Measurements from ENCODE around the gene STRN. TPM values are rescaled to one million over a fixed set of nuclear protein-coding genes. Genes with fewer than 3 reads are reported as not detected.
A peak's percentile ranks its signal among the peaks of the same experiment; 100 is the strongest.
"Not testable (repeated sequence)": the region's sequence is repeated elsewhere in the genome, so short reads cannot be mapped to it uniquely, and the experiment has no call there.

STRN gene
- total RNA-seq, 8 experiments from 2014 or later = 9.0 to 20.0 (median 10.5) TPM

- WGBS, 10 experiments = 80 to 100% (median 95%) methylated on average over 1 to 3 of the region's 3 CpGs; no CpG with 5 or more reads in 2 of the 10 experiments
- in situ Hi-C loops (cut with MboI; ENCODE audit: low pct_unique_long_range_greater_than_20kb in 2 of 9, low sequenced_read_pairs in 9 of 9, unreplicated experiment in 9 of 9); H3K27ac ChIP-seq: not testable (repeated sequence)
Observed at GRCh38 chr2:36979007-36979406, 12.7 kb upstream of the STRN start.

GRCh38 chr2:36976065-36976464, 9.7 kb upstream of the STRN start:
- no peak for ATAC-seq (replicated peaks in 6 of 8)
- Histone ChIP-seq H3K27ac (no peak overlapping the region), H3K4me1 (replicated peaks in 1 of 2) (no peaks in the 10 kb centered on the region), H3K4me3 (no peak overlapping the region)
- in situ Hi-C loops (cut with MboI; ENCODE audit: low pct_unique_long_range_greater_than_20kb in 2 of 9, low sequenced_read_pairs in 9 of 9, unreplicated experiment in 9 of 9) = no loop called here
- 40 to 100% (median 86%) methylated on average over 1 to 2 of the region's 2 CpGs; no CpG with 5 or more reads in 2 of the 10 experiments for WGBS, 10 experiments

More at GRCh38 chr2:36979007-36979406, 12.7 kb upstream of the STRN start:
- not testable (repeated sequence) for ATAC-seq (replicated peaks in 6 of 8); H3K4me1 ChIP-seq (replicated peaks in 1 of 2); H3K4me3 ChIP-seq

GRCh38 chr2:36975306-36975705, 9.0 kb upstream of the STRN start:
- H3K27ac ChIP-seq = no peak overlapping the region
- H3K4me3 ChIP-seq = no peak overlapping the region
- 60 to 96% (median 83%) methylated on average over 1 to 8 of the region's 8 CpGs; no CpG with 5 or more reads in 1 of the 10 experiments for WGBS, 10 experiments
- no peak for ATAC-seq (replicated peaks in 6 of 8)
- in situ Hi-C loops (cut with MboI; ENCODE audit: low pct_unique_long_range_greater_than_20kb in 2 of 9, low sequenced_read_pairs in 9 of 9, unreplicated experiment in 9 of 9) = no loop called here
- no peaks in the 10 kb centered on the region for H3K4me1 ChIP-seq (replicated peaks in 1 of 2)

GRCh38 chr2:36973320-36973719, 7.0 kb upstream of the STRN start:
- Histone ChIP-seq H3K4me1 (replicated peaks in 1 of 2) (no peaks in the 10 kb centered on the region), H3K4me3 (no peak overlapping the region), H3K27ac (no peak overlapping the region)
- ATAC-seq (replicated peaks in 6 of 8) = no peak
- WGBS, 10 experiments = 68 to 100% (median 89%) methylated on average over 1 to 2 of the region's 2 CpGs; no CpG with 5 or more reads in 1 of the 10 experiments
- in situ Hi-C loops (cut with MboI; ENCODE audit: low pct_unique_long_range_greater_than_20kb in 2 of 9, low sequenced_read_pairs in 9 of 9, unreplicated experiment in 9 of 9) = no loop called here

- Histone ChIP-seq H3K4me1 (replicated peaks in 1 of 2) (no peaks in the 10 kb centered on the region), H3K4me3 (no peak overlapping the region), H3K27ac (no peak overlapping the region)
- ATAC-seq (replicated peaks in 6 of 8) = no peak
- in situ Hi-C loops (cut with MboI; ENCODE audit: low pct_unique_long_range_greater_than_20kb in 2 of 9, low sequenced_read_pairs in 9 of 9, unreplicated experiment in 9 of 9) = no loop called here
Observed at GRCh38 chr2:36971990-36972389, 5.7 kb upstream of the STRN start.

GRCh38 chr2:36967236-36967876, 1.0 kb upstream of the STRN start:
- 21 to 68% (median 42%) methylated on average over 2 to 14 of the region's 15 CpGs for WGBS, 10 experiments
- in situ Hi-C loops (cut with MboI; ENCODE audit: low pct_unique_long_range_greater_than_20kb in 2 of 9, low sequenced_read_pairs in 9 of 9, unreplicated experiment in 9 of 9) = no loop called here
- ATAC-seq (replicated peaks in 6 of 8) = no peak

GRCh38 chr2:36965751-36966369, 476 bp downstream of the STRN start:
- peaks cover 0 to 5% of the 10 kb centered on the region in 2 donors for H3K4me1 ChIP-seq (replicated peaks in 1 of 2)
- WGBS, 10 experiments = 0 to 1% (median 0%) methylated on average over 1 to 14 of the region's 42 CpGs; no CpG with 5 or more reads in 2 of the 10 experiments
- in situ Hi-C loops (cut with MboI; ENCODE audit: low pct_unique_long_range_greater_than_20kb in 2 of 9, low sequenced_read_pairs in 9 of 9, unreplicated experiment in 9 of 9) = no loop called here
- peak overlapping the region; percentile 60 to 76 for H3K27ac ChIP-seq
- peak in 7 of 8 experiments; percentile 36 to 51 (median 46) for ATAC-seq (replicated peaks in 6 of 8)
- H3K4me3 ChIP-seq = peak overlapping the region; percentile 71 to 97 (median 87)

More at GRCh38 chr2:36967236-36967876, 1.0 kb upstream of the STRN start:
- Histone ChIP-seq H3K4me1 (replicated peaks in 1 of 2) (peaks cover 0 to 5% of the 10 kb centered on the region in 2 donors), H3K4me3 (peak overlapping the region; percentile 71 to 97 (median 87)), H3K27ac (no peak overlapping the region)

- Histone ChIP-seq H3K4me3 (peak overlapping the region; percentile 71 to 97 (median 87)), H3K27ac (no peak overlapping the region), H3K4me1 (replicated peaks in 1 of 2) (peaks cover 0 to 5% of the 10 kb centered on the region in 2 donors)
- in situ Hi-C loops (cut with MboI; ENCODE audit: low pct_unique_long_range_greater_than_20kb in 2 of 9, low sequenced_read_pairs in 9 of 9, unreplicated experiment in 9 of 9) = no loop called here
- WGBS, 10 experiments = 0 to 50% (median 22%) methylated on average over 1 to 2 of the region's 2 CpGs; no CpG with 5 or more reads in 2 of the 10 experiments
- no peak for ATAC-seq (replicated peaks in 6 of 8)
Observed at GRCh38 chr2:36965206-36965605, 1.1 kb downstream of the STRN start.

GRCh38 chr2:36964496-36965058, 1.8 kb downstream of the STRN start:
- H3K4me1 ChIP-seq (replicated peaks in 1 of 2) = peaks cover 0 to 5% of the 10 kb centered on the region in 2 donors
- no peak for ATAC-seq (replicated peaks in 6 of 8)
- 73 to 100% (median 82%) methylated on average over 1 to 4 of the region's 5 CpGs; no CpG with 5 or more reads in 2 of the 10 experiments for whole genome bisulfite sequencing, 10 experiments
- H3K4me3 ChIP-seq = peak overlapping the region in 1 of 5 donors; percentile 87
- in situ Hi-C loops (cut with MboI; ENCODE audit: low pct_unique_long_range_greater_than_20kb in 2 of 9, low sequenced_read_pairs in 9 of 9, unreplicated experiment in 9 of 9) = no loop called here
- no peak overlapping the region for H3K27ac ChIP-seq

GRCh38 chr2:36963734-36964133, 2.6 kb downstream of the STRN start:
- Histone ChIP-seq H3K4me1 (replicated peaks in 1 of 2) (peaks cover 0 to 5% of the 10 kb centered on the region in 2 donors), H3K4me3 (no peak overlapping the region), H3K27ac (no peak overlapping the region)
- ATAC-seq (replicated peaks in 6 of 8) = no peak
- WGBS, 10 experiments = 83 to 100% (median 93%) methylated on average over 1 to 4 of the region's 4 CpGs; no CpG with 5 or more reads in 5 of the 10 experiments
- in situ Hi-C loops (cut with MboI; ENCODE audit: low pct_unique_long_range_greater_than_20kb in 2 of 9, low sequenced_read_pairs in 9 of 9, unreplicated experiment in 9 of 9) = no loop called here

GRCh38 chr2:36963106-36963505, 3.2 kb downstream of the STRN start:
- 71 to 94% (median 82%) methylated on average over 2 to 4 of the region's 4 CpGs; no CpG with 5 or more reads in 1 of the 10 experiments for WGBS, 10 experiments
- Histone ChIP-seq H3K27ac (no peak overlapping the region), H3K4me3 (no peak overlapping the region), H3K4me1 (replicated peaks in 1 of 2) (peaks cover 0 to 5% of the 10 kb centered on the region in 2 donors)
- in situ Hi-C loops (cut with MboI; ENCODE audit: low pct_unique_long_range_greater_than_20kb in 2 of 9, low sequenced_read_pairs in 9 of 9, unreplicated experiment in 9 of 9) = no loop called here
- no peak for ATAC-seq (replicated peaks in 6 of 8)

GRCh38 chr2:36960773-36961172, 5.6 kb downstream of the STRN start:
- Histone ChIP-seq H3K4me3 (no peak overlapping the region), H3K27ac (no peak overlapping the region), H3K4me1 (replicated peaks in 1 of 2) (peaks cover 0 to 5% of the 10 kb centered on the region in 2 donors)
- in situ Hi-C loops (cut with MboI; ENCODE audit: low pct_unique_long_range_greater_than_20kb in 2 of 9, low sequenced_read_pairs in 9 of 9, unreplicated experiment in 9 of 9) = no loop called here
- ATAC-seq (replicated peaks in 6 of 8) = no peak
- WGBS, 10 experiments = 79 to 100% (median 93%) methylated on average over 1 to 3 of the region's 5 CpGs; no CpG with 5 or more reads in 4 of the 10 experiments

- Histone ChIP-seq H3K27ac (no peak overlapping the region), H3K4me1 (replicated peaks in 1 of 2) (peaks cover 0 to 2% of the 10 kb centered on the region in 2 donors), H3K4me3 (no peak overlapping the region)
- in situ Hi-C loops (cut with MboI; ENCODE audit: low pct_unique_long_range_greater_than_20kb in 2 of 9, low sequenced_read_pairs in 9 of 9, unreplicated experiment in 9 of 9) = no loop called here
- 58 to 100% (median 93%) methylated on average over 1 to 2 of the region's 2 CpGs for WGBS, 10 experiments
- ATAC-seq (replicated peaks in 6 of 8) = peak in 1 of 8 experiments; percentile 40
Observed at GRCh38 chr2:36960005-36960675, 6.2 kb downstream of the STRN start.
